IPS-NIHi7 (cell line): ENCODE measurements around the gene UBE2H.
"Not testable (repeated sequence)": the region's sequence is repeated elsewhere in the genome, so short reads cannot be mapped to it uniquely, and the experiment has no call there.

Experiments
- DNase-seq: peaks from one replicate; pipeline ENCODE4 v3.0.0; 2012; ENCODE audit warnings: mixed read lengths; ENCODE audit errors: extremely low spot score

UBE2H gene

GRCh38 chr7:129952653-129953560 is at the start of gene UBE2H:
UBE2H (minus strand) TSS chr7:129952960; CDS start chr7:129952555, 405 bp downstream.
- peak; percentile 93 for DNase-seq

GRCh38 chr7:129998446-129998845 is 45.7 kb upstream of the UBE2H start:
- no peak for DNase-seq

- DNase-seq = no peak
Measured at GRCh38 chr7:129997285-129997684, 44.5 kb upstream of the UBE2H start.

- DNase-seq = no peak
Measured at GRCh38 chr7:129993275-129993674, 40.5 kb upstream of the UBE2H start.

- no peak for DNase-seq
Measured at GRCh38 chr7:129990403-129991192, 37.8 kb upstream of the UBE2H start.

- DNase-seq = no peak
Measured at GRCh38 chr7:129989466-129989865, 36.7 kb upstream of the UBE2H start.

GRCh38 chr7:129986600-129986999 is 33.8 kb upstream of the UBE2H start:
- no peak for DNase-seq

- no peak for DNase-seq
Measured at GRCh38 chr7:129980667-129981066, 27.9 kb upstream of the UBE2H start.

GRCh38 chr7:129975309-129975708 is 22.5 kb upstream of the UBE2H start:
- DNase-seq = no peak

- no peak for DNase-seq
Measured at GRCh38 chr7:129970816-129971215, 18.1 kb upstream of the UBE2H start.

- DNase-seq = peak; percentile 36
Measured at GRCh38 chr7:129969881-129970446, 17.2 kb upstream of the UBE2H start.

GRCh38 chr7:129968592-129969383 is 16.0 kb upstream of the UBE2H start:
- no peak for DNase-seq

GRCh38 chr7:129960204-129960475 is 7.4 kb upstream of the UBE2H start:
- not testable (repeated sequence) for DNase-seq

GRCh38 chr7:129959471-129960203 is 6.9 kb upstream of the UBE2H start:
- no peak for DNase-seq

- peak; percentile 38 for DNase-seq
Measured at GRCh38 chr7:129958643-129959470, 6.1 kb upstream of the UBE2H start.

GRCh38 chr7:129955993-129956543 is 3.3 kb upstream of the UBE2H start:
- no peak for DNase-seq

GRCh38 chr7:129952086-129952652 is 591 bp downstream of the UBE2H start:
- no peak for DNase-seq

- no peak for DNase-seq
Measured at GRCh38 chr7:129951226-129952085, 1.3 kb downstream of the UBE2H start.

- no peak for DNase-seq
Measured at GRCh38 chr7:129950933-129951225, 1.9 kb downstream of the UBE2H start.
